ENCODE measurements around the gene CARS1. TPM values are rescaled to one million over a fixed set of nuclear protein-coding genes. Genes with fewer than 3 reads are reported as not detected.

CARS1 gene
- total and polyA plus RNA-seq, 9 of the 15 experiments (the other 6 are each of a cell fraction or from before 2014, with no cell fraction given) = 14.4 to 106 (median 73.6) TPM

GRCh38 chr11:3056296-3057068 lies 741 bp downstream of the CARS1 start (continued):
- TF ChIP-seq, protein P1, sequence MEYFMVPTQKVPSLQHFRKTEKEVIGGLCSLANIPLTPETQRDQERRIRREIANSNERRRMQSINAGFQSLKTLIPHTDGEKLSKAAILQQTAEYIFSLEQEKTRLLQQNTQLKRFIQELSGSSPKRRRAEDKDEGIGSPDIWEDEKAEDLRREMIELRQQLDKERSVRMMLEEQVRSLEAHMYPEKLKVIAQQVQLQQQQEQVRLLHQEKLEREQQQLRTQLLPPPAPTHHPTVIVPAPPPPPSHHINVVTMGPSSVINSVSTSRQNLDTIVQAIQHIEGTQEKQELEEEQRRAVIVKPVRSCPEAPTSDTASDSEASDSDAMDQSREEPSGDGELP (CRISPR knock-in tag; IDR thresholded peaks at IDR 0.05; ENCODE audit: borderline replicate concordance) = peak; percentile 19; the same call in 1 of the 2 replicates
- no peak for TF ChIP-seq ZBTB17 (CRISPR knock-in tag; IDR thresholded peaks at IDR 0.05)
- no peak for TF ChIP-seq ATF3 (IDR thresholded peaks at IDR 0.05)
- no peak for TF ChIP-seq ATF3 (CRISPR knock-in tag; conservative IDR thresholded peaks at IDR 0.05)
- peak; percentile 20; the same call in 1 of the 2 replicates for TF ChIP-seq ZBTB7A (IDR thresholded peaks at IDR 0.05; ENCODE audit: borderline replicate concordance, control insufficient read depth, low read depth, low read length)
- 0 out of 2 replicates have a peak, but pooled peaks have one; percentile 57 for TF ChIP-seq NR3C1 (CRISPR knock-in tag; IDR thresholded peaks at IDR 0.05)
- no peak for TF ChIP-seq ZNF449 (CRISPR knock-in tag; IDR thresholded peaks at IDR 0.05)
- TF ChIP-seq NFE2L1 (tag; IDR thresholded peaks at IDR 0.05; ENCODE audit: borderline replicate concordance, low read depth) = no peak
